Gastrocnemius medialis (tissue), 4 donors: ENCODE measurements around the gene NOL4L.
"Not testable (repeated sequence)": the region's sequence is repeated elsewhere in the genome, so short reads cannot be mapped to it uniquely, and the experiment has no call there.

Source experiments
- POLR2A ChIP-seq, 2 donors: fragments of 450-650 bp; IDR thresholded peaks; one replicate each; pipeline ENCODE4 v1.6.1; 2017; ENCODE audit warnings: antibody characterized with exemption in 2 of 2, mild to moderate bottlenecking in 2 of 2, moderate library complexity in 2 of 2
- TF ChIP-seq, protein P1 (sequence below), 5 experiments: fragments of 450-650 bp in 3 of 5; fragments of 200-600 bp in 2 of 5; sonication (generic) in 2 of 5; IDR thresholded peaks in 4 of 5; conservative IDR thresholded peaks in 1 of 5; 1 replicate in 4 of 5; 2 replicates in 1 of 5; pipeline ENCODE4 v1.5.1; 2016 to 2019; ENCODE audit warnings: antibody characterized with exemption in 5 of 5, mild to moderate bottlenecking in 3 of 5, moderate library complexity in 3 of 5

GRCh38 chr20:32594669-32595068, 9.5 kb upstream of the NOL4L start:
- TF ChIP-seq POLR2A (IDR thresholded peaks at IDR 0.05): not testable (repeated sequence)
- TF ChIP-seq, protein P1, sequence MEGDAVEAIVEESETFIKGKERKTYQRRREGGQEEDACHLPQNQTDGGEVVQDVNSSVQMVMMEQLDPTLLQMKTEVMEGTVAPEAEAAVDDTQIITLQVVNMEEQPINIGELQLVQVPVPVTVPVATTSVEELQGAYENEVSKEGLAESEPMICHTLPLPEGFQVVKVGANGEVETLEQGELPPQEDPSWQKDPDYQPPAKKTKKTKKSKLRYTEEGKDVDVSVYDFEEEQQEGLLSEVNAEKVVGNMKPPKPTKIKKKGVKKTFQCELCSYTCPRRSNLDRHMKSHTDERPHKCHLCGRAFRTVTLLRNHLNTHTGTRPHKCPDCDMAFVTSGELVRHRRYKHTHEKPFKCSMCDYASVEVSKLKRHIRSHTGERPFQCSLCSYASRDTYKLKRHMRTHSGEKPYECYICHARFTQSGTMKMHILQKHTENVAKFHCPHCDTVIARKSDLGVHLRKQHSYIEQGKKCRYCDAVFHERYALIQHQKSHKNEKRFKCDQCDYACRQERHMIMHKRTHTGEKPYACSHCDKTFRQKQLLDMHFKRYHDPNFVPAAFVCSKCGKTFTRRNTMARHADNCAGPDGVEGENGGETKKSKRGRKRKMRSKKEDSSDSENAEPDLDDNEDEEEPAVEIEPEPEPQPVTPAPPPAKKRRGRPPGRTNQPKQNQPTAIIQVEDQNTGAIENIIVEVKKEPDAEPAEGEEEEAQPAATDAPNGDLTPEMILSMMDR (IDR thresholded peaks at IDR 0.05 in 4 of 5, conservative IDR thresholded peaks at IDR 0.05 in 1 of 5): not testable (repeated sequence)
